ENCODE measurements around the gene ZZZ3. TPM values are rescaled to one million over a fixed set of nuclear protein-coding genes. Genes with fewer than 3 reads are reported as not detected.
A peak's percentile ranks its signal among the peaks of the same experiment; 100 is the strongest.

The ZZZ3 gene
- total and polyA plus RNA-seq, 2 of the 13 experiments (the other 11 are each of a cell fraction or from before 2014, with no cell fraction given) = 18.1 to 50.2 TPM

DNA sequence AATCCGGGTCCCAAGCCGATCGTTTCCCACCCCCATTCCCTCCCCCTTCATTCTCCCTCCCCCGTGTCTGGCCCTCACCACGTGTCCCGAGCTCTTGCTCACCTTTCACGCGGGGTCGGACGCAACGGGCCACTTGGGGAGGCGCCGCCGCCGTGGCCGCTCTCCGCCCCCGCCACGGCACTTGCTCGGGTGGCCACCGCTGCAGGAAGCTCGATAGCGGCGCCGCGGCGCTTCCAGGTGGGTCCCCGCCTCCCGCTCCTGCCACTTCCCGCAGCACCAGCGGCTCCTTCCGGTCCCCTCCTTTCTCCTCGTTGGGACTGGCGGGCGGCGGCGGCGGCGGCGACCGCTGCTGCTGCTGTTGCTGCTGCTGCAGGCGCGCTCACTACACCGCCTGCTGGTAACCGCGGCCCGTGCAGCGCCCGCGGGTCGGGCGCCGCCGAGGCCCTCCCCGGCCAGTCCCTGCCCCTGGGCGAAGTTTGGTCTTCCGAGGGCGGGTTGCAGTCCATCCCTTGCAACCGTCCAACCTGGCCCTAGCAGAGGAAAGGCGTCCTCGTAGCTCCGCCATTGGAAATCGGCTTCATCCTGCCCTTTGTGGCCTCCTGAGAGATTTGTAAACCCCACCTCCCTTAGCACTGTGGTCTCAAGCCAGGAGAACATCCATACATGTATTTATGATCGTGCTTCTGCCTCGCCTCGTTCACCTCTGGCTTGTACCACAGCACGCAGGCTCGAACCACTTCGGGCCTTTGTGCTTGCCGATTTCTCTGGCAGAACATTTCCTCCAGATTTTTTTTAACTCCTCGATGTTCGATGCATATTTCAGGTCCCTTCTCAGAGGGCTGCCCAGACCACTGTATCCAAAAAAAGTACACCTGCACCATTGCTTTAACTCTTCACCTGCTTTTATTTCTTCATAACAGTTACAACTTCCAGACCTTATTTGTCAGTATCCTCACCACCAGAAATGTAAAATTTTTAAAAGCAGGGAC lies 996 bp upstream of the ZZZ3 start (continued):
- TF ChIP-seq, protein P1, sequence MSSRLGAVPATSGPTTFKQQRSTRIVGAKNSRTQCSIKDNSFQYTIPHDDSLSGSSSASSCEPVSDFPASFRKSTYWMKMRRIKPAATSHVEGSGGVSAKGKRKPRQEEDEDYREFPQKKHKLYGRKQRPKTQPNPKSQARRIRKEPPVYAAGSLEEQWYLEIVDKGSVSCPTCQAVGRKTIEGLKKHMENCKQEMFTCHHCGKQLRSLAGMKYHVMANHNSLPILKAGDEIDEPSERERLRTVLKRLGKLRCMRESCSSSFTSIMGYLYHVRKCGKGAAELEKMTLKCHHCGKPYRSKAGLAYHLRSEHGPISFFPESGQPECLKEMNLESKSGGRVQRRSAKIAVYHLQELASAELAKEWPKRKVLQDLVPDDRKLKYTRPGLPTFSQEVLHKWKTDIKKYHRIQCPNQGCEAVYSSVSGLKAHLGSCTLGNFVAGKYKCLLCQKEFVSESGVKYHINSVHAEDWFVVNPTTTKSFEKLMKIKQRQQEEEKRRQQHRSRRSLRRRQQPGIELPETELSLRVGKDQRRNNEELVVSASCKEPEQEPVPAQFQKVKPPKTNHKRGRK (CRISPR knock-in tag; IDR thresholded peaks at IDR 0.05) = no peak
- TF ChIP-seq, protein P2, sequence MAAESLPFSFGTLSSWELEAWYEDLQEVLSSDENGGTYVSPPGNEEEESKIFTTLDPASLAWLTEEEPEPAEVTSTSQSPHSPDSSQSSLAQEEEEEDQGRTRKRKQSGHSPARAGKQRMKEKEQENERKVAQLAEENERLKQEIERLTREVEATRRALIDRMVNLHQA (CRISPR knock-in tag; IDR thresholded peaks at IDR 0.05) = no peak
- no peak for TF ChIP-seq ZNF382 (CRISPR knock-in tag; IDR thresholded peaks at IDR 0.05; ENCODE audit: borderline replicate concordance)
- TF ChIP-seq, protein P3, sequence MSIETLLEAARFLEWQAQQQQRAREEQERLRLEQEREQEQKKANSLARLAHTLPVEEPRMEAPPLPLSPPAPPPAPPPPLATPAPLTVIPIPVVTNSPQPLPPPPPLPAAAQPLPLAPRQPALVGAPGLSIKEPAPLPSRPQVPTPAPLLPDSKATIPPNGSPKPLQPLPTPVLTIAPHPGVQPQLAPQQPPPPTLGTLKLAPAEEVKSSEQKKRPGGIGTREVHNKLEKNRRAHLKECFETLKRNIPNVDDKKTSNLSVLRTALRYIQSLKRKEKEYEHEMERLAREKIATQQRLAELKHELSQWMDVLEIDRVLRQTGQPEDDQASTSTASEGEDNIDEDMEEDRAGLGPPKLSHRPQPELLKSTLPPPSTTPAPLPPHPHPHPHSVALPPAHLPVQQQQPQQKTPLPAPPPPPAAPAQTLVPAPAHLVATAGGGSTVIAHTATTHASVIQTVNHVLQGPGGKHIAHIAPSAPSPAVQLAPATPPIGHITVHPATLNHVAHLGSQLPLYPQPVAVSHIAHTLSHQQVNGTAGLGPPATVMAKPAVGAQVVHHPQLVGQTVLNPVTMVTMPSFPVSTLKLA (IDR thresholded peaks at IDR 0.05) = no peak; the same call in 1 of the 2 replicates
- peak; percentile 69 for TF ChIP-seq RBM39 (IDR thresholded peaks at IDR 0.05; ENCODE audit: low read depth, low read length, poor library complexity, severe bottlenecking)
- TF ChIP-seq ZNF350 (CRISPR knock-in tag; IDR thresholded peaks at IDR 0.05; ENCODE audit: borderline replicate concordance, low read depth) = no peak
- TF ChIP-seq, protein P4, sequence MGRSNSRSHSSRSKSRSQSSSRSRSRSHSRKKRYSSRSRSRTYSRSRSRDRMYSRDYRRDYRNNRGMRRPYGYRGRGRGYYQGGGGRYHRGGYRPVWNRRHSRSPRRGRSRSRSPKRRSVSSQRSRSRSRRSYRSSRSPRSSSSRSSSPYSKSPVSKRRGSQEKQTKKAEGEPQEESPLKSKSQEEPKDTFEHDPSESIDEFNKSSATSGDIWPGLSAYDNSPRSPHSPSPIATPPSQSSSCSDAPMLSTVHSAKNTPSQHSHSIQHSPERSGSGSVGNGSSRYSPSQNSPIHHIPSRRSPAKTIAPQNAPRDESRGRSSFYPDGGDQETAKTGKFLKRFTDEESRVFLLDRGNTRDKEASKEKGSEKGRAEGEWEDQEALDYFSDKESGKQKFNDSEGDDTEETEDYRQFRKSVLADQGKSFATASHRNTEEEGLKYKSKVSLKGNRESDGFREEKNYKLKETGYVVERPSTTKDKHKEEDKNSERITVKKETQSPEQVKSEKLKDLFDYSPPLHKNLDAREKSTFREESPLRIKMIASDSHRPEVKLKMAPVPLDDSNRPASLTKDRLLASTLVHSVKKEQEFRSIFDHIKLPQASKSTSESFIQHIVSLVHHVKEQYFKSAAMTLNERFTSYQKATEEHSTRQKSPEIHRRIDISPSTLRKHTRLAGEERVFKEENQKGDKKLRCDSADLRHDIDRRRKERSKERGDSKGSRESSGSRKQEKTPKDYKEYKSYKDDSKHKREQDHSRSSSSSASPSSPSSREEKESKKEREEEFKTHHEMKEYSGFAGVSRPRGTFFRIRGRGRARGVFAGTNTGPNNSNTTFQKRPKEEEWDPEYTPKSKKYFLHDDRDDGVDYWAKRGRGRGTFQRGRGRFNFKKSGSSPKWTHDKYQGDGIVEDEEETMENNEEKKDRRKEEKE (IDR thresholded peaks at IDR 0.05) = no peak
- no peak for TF ChIP-seq NCOA1 (CRISPR knock-in tag; IDR thresholded peaks at IDR 0.05)
- no peak for TF ChIP-seq ZNF34 (CRISPR knock-in tag; IDR thresholded peaks at IDR 0.05; ENCODE audit: borderline replicate concordance)
- TF ChIP-seq KLF13 (CRISPR knock-in tag; IDR thresholded peaks at IDR 0.05) = no peak
- TF ChIP-seq, protein P5, sequence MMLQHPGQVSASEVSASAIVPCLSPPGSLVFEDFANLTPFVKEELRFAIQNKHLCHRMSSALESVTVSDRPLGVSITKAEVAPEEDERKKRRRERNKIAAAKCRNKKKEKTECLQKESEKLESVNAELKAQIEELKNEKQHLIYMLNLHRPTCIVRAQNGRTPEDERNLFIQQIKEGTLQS (CRISPR knock-in tag; IDR thresholded peaks at IDR 0.05) = no peak
- TF ChIP-seq ZNF550 (CRISPR knock-in tag; IDR thresholded peaks at IDR 0.05; ENCODE audit: borderline replicate concordance) = no peak
- TF ChIP-seq ZNF263 (CRISPR knock-in tag; IDR thresholded peaks at IDR 0.05) = no peak
- no peak for TF ChIP-seq RORA (CRISPR knock-in tag; IDR thresholded peaks at IDR 0.05)
- no peak for TF ChIP-seq ISX (CRISPR knock-in tag; conservative IDR thresholded peaks at IDR 0.05)
- no peak for TF ChIP-seq NFRKB (IDR thresholded peaks at IDR 0.05)
- TF ChIP-seq, protein P6, sequence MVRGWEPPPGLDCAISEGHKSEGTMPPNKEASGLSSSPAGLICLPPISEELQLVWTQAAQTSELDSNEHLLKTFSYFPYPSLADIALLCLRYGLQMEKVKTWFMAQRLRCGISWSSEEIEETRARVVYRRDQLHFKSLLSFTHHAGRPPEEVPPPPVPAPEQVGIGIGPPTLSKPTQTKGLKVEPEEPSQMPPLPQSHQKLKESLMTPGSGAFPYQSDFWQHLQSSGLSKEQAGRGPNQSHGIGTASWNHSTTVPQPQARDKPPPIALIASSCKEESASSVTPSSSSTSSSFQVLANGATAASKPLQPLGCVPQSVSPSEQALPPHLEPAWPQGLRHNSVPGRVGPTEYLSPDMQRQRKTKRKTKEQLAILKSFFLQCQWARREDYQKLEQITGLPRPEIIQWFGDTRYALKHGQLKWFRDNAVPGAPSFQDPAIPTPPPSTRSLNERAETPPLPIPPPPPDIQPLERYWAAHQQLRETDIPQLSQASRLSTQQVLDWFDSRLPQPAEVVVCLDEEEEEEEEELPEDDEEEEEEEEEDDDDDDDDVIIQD (CRISPR knock-in tag; IDR thresholded peaks at IDR 0.05; ENCODE audit: low read depth) = no peak
- TF ChIP-seq RARG (CRISPR knock-in tag; IDR thresholded peaks at IDR 0.05; ENCODE audit: low read depth) = no peak

Measured in HepG2 (cell line).